PFSK-1 (cell line): ENCODE results near the gene PCAT7.

ENCODE experiments used
- FOXP2 ChIP-seq: optimal IDR thresholded peaks from 2 replicates; pipeline ENCODE3; 2011; ENCODE audit warnings: borderline replicate concordance, control low read depth, inconsistent platforms; ENCODE audit not compliant: insufficient read depth; ENCODE audit errors: extremely low read length, extremely low read depth
- POLR2AphosphoS5 ChIP-seq: IDR thresholded peaks from 2 replicates; pipeline ENCODE4 v1.6.1; 2012; ENCODE audit warnings: low read depth, mild to moderate bottlenecking, control low read depth, low read length, moderate library complexity
- REST ChIP-seq, 2 experiments: IDR thresholded peaks; 2 replicates each; pipeline versions ENCODE4 v1.6.1 to v1.8.0; 2011 to 2012; ENCODE audit warnings: low read depth in 2 of 2, low read length in 2 of 2, control low read depth in 1 of 2, inconsistent platforms in 1 of 2, mild to moderate bottlenecking in 1 of 2, moderate library complexity in 1 of 2; ENCODE audit not compliant: insufficient read depth in 1 of 2
- SIN3A ChIP-seq: IDR thresholded peaks from 2 replicates; pipeline ENCODE4 v1.6.1; 2012; ENCODE audit warnings: mild to moderate bottlenecking, low read length, moderate library complexity, borderline replicate concordance; ENCODE audit not compliant: insufficient read depth
- TAF1 ChIP-seq: IDR thresholded peaks from 2 replicates; pipeline ENCODE4 v1.6.1; 2012; ENCODE audit warnings: low read length, control low read depth, borderline replicate concordance; ENCODE audit not compliant: insufficient read depth

The PCAT7 gene

DNA sequence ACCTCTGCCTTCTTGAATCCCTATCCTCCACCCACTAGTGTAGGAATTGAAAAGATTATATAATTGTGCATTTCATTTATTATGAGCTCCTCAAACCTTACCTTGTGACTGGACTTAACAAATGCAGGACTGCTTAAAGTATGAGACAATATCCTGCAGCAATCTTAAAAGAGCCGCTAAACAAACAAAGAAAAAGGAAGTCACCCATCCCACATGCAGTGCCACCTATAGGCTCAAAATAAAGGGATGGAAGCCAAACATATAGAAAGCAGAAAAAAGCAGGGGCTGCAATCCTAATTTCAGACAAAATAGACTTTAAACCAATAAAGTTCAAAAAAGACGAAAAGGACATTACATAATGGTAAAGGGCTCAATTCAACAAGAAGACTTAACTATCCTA is 8.7 kb downstream of the PCAT7 start:
- TF ChIP-seq TAF1 (no peak), POLR2AphosphoS5 (no peak), REST (IDR thresholded peaks at IDR 0.05; ENCODE audit: insufficient read depth in 1 of 2, low read depth in 2 of 2, low read length in 2 of 2) (no peak), FOXP2 (no peak), SIN3A (no peak)

DNA sequence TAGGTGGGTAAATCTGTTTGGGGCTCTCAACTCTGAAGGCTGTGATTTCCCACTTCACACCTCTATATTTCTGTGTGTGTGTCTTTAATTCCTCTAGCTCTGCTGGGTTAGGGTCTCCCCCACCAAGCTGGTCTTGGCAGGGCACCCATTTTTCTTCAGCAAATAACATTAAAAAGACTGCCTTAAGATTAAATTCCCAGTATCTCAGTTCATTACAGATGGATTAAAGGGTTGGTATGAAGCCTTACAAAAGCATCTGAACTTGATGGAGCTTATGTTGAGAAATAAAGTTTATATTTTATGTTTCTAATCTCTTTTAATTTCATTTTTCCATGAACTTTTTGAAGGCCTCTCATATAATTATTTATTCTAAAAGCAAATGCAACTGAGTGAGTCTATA is 11.7 kb downstream of the PCAT7 start:
- TF ChIP-seq TAF1 = no peak
- no peak for TF ChIP-seq SIN3A
- no peak for TF ChIP-seq POLR2AphosphoS5
- TF ChIP-seq FOXP2 = no peak
- no peak for TF ChIP-seq REST (IDR thresholded peaks at IDR 0.05; ENCODE audit: insufficient read depth in 1 of 2, low read depth in 2 of 2, low read length in 2 of 2)

DNA sequence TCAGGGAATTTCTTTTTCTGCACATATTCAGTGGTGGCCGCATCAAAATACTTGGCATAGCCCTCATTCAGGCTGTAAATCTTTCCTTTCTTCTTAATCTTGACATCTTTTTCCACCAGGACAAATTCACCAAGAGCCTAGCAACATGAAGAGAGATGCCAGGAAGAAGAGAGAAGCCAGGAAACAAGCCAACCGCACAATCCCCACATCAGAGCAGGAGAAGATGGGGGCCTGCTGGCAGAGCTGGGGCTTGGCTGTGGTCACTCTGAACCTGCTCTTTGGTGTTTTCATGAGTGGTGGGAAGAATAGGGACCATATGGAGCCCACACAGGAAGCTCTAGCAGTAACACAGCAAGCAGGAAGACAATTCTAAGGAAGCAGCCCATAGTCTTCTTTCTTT is 12.4 kb downstream of the PCAT7 start:
- TF ChIP-seq SIN3A = no peak
- no peak for TF ChIP-seq FOXP2
- TF ChIP-seq POLR2AphosphoS5 = no peak
- no peak for TF ChIP-seq REST (IDR thresholded peaks at IDR 0.05; ENCODE audit: insufficient read depth in 1 of 2, low read depth in 2 of 2, low read length in 2 of 2)
- no peak for TF ChIP-seq TAF1

DNA sequence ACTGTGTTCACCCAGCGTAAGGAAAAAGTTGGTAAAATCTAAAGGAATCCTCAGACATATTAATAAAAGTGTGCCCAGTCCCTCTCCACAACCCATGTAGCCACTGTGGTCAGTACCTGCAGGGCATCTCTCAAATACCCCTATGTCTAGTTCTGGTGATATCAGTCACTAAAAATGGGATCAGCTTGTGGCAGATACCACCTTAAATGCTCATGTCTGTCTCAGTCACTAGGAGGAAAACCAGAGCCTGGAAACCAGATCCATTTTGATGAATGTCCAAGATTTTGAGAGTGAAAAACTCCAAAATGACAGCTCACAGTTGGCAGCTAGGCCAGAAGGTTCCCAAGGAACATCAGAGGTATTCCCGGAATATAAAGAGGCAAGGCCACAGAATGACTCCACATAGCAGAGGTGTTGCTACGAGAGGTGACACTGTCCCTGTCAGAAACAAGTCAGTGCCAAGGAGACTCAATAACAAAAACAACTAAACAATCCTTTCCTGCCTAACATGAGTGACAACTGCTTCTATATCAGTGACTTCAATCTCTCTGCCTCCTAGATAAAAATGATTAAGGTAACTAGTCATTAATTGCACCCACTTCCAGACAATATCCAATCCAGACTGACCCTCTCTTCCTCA is 13.5 kb downstream of the PCAT7 start:
- TF ChIP-seq SIN3A (no peak), FOXP2 (no peak), REST (IDR thresholded peaks at IDR 0.05; ENCODE audit: insufficient read depth in 1 of 2, low read depth in 2 of 2, low read length in 2 of 2) (no peak), TAF1 (no peak), POLR2AphosphoS5 (no peak)
